ENCODE measurements around the gene ST8SIA1.

DNA sequence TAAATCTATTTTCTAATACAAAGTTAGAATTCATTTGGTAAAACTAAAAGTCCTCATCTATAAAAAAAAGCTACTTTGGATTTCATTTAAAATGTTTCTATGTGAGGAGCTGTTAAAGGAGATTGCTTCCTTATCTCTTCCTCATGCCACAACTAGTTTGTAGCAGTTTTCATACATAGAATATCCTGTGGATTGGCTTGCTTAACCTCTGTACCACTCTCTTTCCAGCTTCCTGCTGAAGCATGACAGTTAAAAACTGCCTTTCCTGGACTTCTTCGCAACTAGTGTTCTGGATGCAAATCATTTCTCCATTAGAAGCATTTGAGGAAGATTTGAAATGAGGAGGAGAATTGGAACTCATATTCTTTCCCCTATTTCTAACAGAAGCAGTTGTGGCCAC is 49.6 kb downstream of the ST8SIA1 start:
- TF ChIP-seq CTCF (IDR thresholded peaks at IDR 0.05): no peak
- TF ChIP-seq POLR2A (IDR thresholded peaks at IDR 0.05): no peak
